B cell (primary cell): Measurements from ENCODE around the gene TSPOAP1. TPM values are rescaled to one million over a fixed set of nuclear protein-coding genes. Genes with fewer than 3 reads are reported as not detected.

Experiments
- ATAC-seq: fragments of 200-7000 bp; cut with Tn5 transposase; one replicate; pipeline ENCODE4 v1.10.0; 2021; ENCODE audit warnings: low read depth, mild to moderate bottlenecking, moderate number of reproducible peaks, moderate library complexity
- CTCF ChIA-PET: fragments of 350-600 bp; sonication (Branson Sonifier 250); formaldehyde crosslinking; loops from one replicate; lab custom pipeline; 2021; ENCODE audit warnings: antibody characterized with exemption, inconsistent platforms; lab: Charles Lee
- POLR2A ChIA-PET: fragments of 350-600 bp; sonication (Branson Sonifier 250); formaldehyde crosslinking; loops from one replicate; lab custom pipeline; 2021; ENCODE audit warnings: antibody characterized with exemption; lab: Charles Lee
- DNase-seq: peaks from one replicate; pipeline ENCODE4 v3.0.0; 2013
- H2AFZ ChIP-seq: 2 replicates; pipeline ENCODE4 v1.6.1; 2012; ENCODE audit warnings: mild to moderate bottlenecking, low read depth, low read length; ENCODE audit not compliant: insufficient read depth, poor library complexity, severe bottlenecking
- H3K27ac ChIP-seq, 2 donors: 1 replicate in 1 of 2; 2 replicates in 1 of 2; pipeline ENCODE4 v1.5.1; 2012 to 2013; ENCODE audit warnings: low read length in 2 of 2, mild to moderate bottlenecking in 2 of 2, moderate library complexity in 1 of 2
- H3K27me3 ChIP-seq, 4 experiments: fragments of 200-600 bp in 1 of 4; sonication (generic) in 1 of 4; replicated peaks in 1 of 4; 1 replicate in 2 of 4; 2 replicates in 2 of 4; pipeline versions ENCODE4 v1.6.1 to v1.7.0; 2013 to 2016; ENCODE audit warnings: low read length in 3 of 4, mild to moderate bottlenecking in 2 of 4, mixed read lengths in 1 of 4, moderate library complexity in 1 of 4; ENCODE audit not compliant: insufficient read depth in 4 of 4, control insufficient read depth in 3 of 4; ENCODE audit errors: control extremely low read depth in 1 of 4
- H3K36me3 ChIP-seq, 2 experiments: replicated peaks in 1 of 2; 1 replicate in 1 of 2; 2 replicates in 1 of 2; pipeline versions ENCODE4 v1.6.1 to v1.7.1; 2013; ENCODE audit warnings: low read length in 1 of 2; ENCODE audit not compliant: insufficient read depth in 2 of 2, control insufficient read depth in 1 of 2; ENCODE audit errors: control extremely low read depth in 1 of 2, extremely low read depth in 1 of 2
- H3K4me1 ChIP-seq, 2 donors: fragments of 200-600 bp in 1 of 2; sonication (generic) in 1 of 2; 1 replicate in 1 of 2; 2 replicates in 1 of 2; pipeline versions ENCODE4 v1.5.1 to v1.6.1; 2013 to 2017; ENCODE audit warnings: low read length in 2 of 2; ENCODE audit not compliant: control insufficient read depth in 2 of 2, insufficient read depth in 2 of 2
- H3K4me2 ChIP-seq: replicated peaks from 2 replicates; pipeline ENCODE3; 2012; ENCODE audit warnings: mild to moderate bottlenecking, low read depth, low read length; ENCODE audit not compliant: poor library complexity, severe bottlenecking
- H3K4me3 ChIP-seq, 5 experiments: fragments of 200-600 bp in 1 of 5; sonication (generic) in 1 of 5; 1 replicate in 3 of 5; 2 replicates in 2 of 5; pipeline versions ENCODE4 v1.5.1 to v1.7.0; 2011 to 2016; ENCODE audit warnings: low read length in 4 of 5, mild to moderate bottlenecking in 4 of 5, low read depth in 2 of 5, control low read depth in 1 of 5, moderate library complexity in 1 of 5; ENCODE audit not compliant: insufficient read depth in 1 of 5; ENCODE audit errors: control extremely low read depth in 1 of 5, extremely low read depth in 1 of 5
- H3K79me2 ChIP-seq: fragments of 200-600 bp; sonication (generic); one replicate; pipeline ENCODE4 v1.6.0; 2016; ENCODE audit warnings: low read length; ENCODE audit not compliant: control insufficient read depth, insufficient read depth
- H3K9ac ChIP-seq: fragments of 200-600 bp; sonication (generic); 2 replicates; pipeline ENCODE4 v1.6.1; 2017; ENCODE audit warnings: mild to moderate bottlenecking, low read length, moderate library complexity
- H3K9me3 ChIP-seq, 3 donors: one replicate each; pipeline versions ENCODE4 v1.6.1 to v1.7.1; 2013; ENCODE audit warnings: low read length in 2 of 3; ENCODE audit not compliant: control insufficient read depth in 2 of 3, insufficient read depth in 1 of 3; ENCODE audit errors: control extremely low read depth in 1 of 3
- H4K20me1 ChIP-seq: 2 replicates; pipeline ENCODE4 v1.6.0; 2012; ENCODE audit warnings: mild to moderate bottlenecking, low read length; ENCODE audit not compliant: insufficient read depth, control insufficient read depth, poor library complexity, severe bottlenecking
- H3K27ac Mint-ChIP-seq: one replicate; pipeline ENCODE4 v1.8.0; 2021; ENCODE audit warnings: mixed read lengths
- H3K27me3 Mint-ChIP-seq: one replicate; pipeline ENCODE4 v1.8.0; 2021; ENCODE audit warnings: mixed read lengths
- H3K4me1 Mint-ChIP-seq: one replicate; pipeline ENCODE4 v1.8.0; 2021; ENCODE audit warnings: mixed read lengths
- H3K4me3 Mint-ChIP-seq: one replicate; pipeline ENCODE4 v1.8.0; 2021; ENCODE audit warnings: mixed read lengths
- H3K9me3 Mint-ChIP-seq: one replicate; pipeline ENCODE4 v1.8.0; 2022; ENCODE audit warnings: mixed read lengths; ENCODE audit not compliant: insufficient read depth
- EZH2 ChIP-seq: IDR thresholded peaks from 2 replicates; pipeline ENCODE4 v1.6.1; 2012; ENCODE audit warnings: borderline replicate concordance, low read depth, mild to moderate bottlenecking, moderate library complexity, low read length; ENCODE audit not compliant: insufficient read depth, poor library complexity, severe bottlenecking
- WGBS: methylation state at CpG from one replicate; pipeline ENCODE4 v1.1.5; 2013; ENCODE audit warnings: missing lambda C conversion rate; ENCODE audit not compliant: insufficient coverage; 5-methylcytosine and 5-hydroxymethylcytosine counted together
- intact Hi-C: fragments of 100-400 bp; cut with micrococcal nuclease; formaldehyde crosslinking; loops from one replicate; pipeline ENCODE4 v1.10.0; 2022
- polyA plus RNA-seq: library from polyadenylated mRNA; depleted of rRNA; stranded (reverse); fragments of >200 nt; gene quantifications from 2 replicates; pipeline ENCODE4 v1.2.3, GENCODE V29; 2012
- total RNA-seq, 2 donors: library from RNA; stranded (reverse); fragments of 120-200 nt in 1 of 2; gene quantifications; 1 replicate in 1 of 2; 2 replicates in 1 of 2; pipeline versions ENCODE4 v1.2.3 to v1.2.4, GENCODE V29; 2013 to 2022
- TF ChIP-seq, protein P1 (sequence below): fragments of 200-600 bp; IDR thresholded peaks from one replicate; pipeline ENCODE4 v1.8.0; 2022; ENCODE audit warnings: antibody characterized with exemption, mild to moderate bottlenecking

TSPOAP1 gene
- total and polyA plus RNA-seq, 2 donors (not counting 1 experiment from before 2014, with no cell fraction given): 10.8 to 30.7 TPM

DNA sequence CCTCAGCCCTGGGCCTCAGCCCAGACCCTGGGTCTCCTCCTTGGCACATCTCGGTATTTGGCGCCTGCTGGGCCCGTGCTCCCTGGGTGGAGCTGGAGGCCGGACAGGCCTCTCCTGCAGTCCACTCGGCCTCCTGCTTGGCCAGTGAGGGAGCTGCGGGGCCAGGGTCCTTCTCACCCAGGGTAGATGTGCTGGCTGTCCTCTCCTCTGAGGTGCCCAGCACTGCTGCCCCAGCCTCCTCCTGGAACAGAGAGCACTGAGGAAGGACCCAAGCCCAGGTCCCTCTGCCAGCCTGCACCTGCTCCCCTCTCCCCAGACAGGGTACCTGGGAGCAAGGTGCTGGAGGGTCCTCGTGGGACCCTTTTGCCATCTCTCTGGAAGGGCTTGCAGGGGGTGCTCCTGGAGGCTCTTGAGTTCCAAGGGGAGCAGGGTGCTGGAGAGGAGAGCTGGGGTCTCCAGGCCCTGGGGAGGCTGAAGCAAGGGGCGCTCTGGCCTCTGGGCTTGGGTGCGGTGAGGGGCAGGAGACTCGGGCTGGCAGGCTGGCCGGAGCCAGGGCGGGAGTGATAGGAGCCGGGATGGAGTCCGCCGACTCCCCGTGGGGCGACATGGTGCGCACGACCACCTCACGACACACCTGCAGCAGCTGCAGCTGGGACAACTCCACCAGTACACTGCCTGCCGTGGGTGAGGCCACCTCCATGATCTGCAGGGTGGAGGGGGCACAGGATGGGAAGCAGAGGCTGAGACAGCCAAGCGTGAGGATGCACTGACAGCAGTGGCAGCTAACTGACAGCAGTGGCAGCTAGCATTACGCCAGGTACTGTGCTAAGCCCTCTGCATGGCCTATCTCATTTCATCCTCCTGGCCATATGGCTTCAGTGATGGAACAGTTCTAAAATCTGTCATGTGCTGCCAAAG lies 17.8 kb downstream of the TSPOAP1 start:
- H3K27me3 ChIP-seq: no peaks in the 10 kb centered on the region
- intact Hi-C loops: no loop called here
- H3K79me2 ChIP-seq: no peaks in the 10 kb centered on the region
- DNase-seq (peak; percentile 6), ATAC-seq (no peak)
- no peaks in the 10 kb centered on the region for H3K9me3 ChIP-seq
- no peaks in the 10 kb centered on the region for H4K20me1 ChIP-seq
- H3K27ac ChIP-seq: no peak overlapping the region
- H3K4me1 ChIP-seq: no peaks in the 10 kb centered on the region
- Mint-ChIP-seq H3K27me3 (no peaks in the 10 kb centered on the region), H3K27ac (no peak overlapping the region), H3K4me1 (no peaks in the 10 kb centered on the region), H3K4me3 (no peak overlapping the region), H3K9me3 (no peaks in the 10 kb centered on the region)
- TF ChIP-seq, protein P1, sequence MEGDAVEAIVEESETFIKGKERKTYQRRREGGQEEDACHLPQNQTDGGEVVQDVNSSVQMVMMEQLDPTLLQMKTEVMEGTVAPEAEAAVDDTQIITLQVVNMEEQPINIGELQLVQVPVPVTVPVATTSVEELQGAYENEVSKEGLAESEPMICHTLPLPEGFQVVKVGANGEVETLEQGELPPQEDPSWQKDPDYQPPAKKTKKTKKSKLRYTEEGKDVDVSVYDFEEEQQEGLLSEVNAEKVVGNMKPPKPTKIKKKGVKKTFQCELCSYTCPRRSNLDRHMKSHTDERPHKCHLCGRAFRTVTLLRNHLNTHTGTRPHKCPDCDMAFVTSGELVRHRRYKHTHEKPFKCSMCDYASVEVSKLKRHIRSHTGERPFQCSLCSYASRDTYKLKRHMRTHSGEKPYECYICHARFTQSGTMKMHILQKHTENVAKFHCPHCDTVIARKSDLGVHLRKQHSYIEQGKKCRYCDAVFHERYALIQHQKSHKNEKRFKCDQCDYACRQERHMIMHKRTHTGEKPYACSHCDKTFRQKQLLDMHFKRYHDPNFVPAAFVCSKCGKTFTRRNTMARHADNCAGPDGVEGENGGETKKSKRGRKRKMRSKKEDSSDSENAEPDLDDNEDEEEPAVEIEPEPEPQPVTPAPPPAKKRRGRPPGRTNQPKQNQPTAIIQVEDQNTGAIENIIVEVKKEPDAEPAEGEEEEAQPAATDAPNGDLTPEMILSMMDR: no peak
- TF ChIP-seq EZH2: no peak
- H3K9ac ChIP-seq: no peak overlapping the region
- no peak overlapping the region for H3K4me2 ChIP-seq
- no peak overlapping the region for H2AFZ ChIP-seq
- no peak overlapping the region for H3K4me3 ChIP-seq
- ChIA-PET CTCF (interaction anchor here (0.9 kb wide), 1 partner anchor 115 kb away, joined by 4 read pairs; no protein-coding TSS in a partner anchor), POLR2A (no interaction called here)
- WGBS: 98% methylated on average over 23 of the region's 23 CpGs
- no peaks in the 10 kb centered on the region for H3K36me3 ChIP-seq

DNA sequence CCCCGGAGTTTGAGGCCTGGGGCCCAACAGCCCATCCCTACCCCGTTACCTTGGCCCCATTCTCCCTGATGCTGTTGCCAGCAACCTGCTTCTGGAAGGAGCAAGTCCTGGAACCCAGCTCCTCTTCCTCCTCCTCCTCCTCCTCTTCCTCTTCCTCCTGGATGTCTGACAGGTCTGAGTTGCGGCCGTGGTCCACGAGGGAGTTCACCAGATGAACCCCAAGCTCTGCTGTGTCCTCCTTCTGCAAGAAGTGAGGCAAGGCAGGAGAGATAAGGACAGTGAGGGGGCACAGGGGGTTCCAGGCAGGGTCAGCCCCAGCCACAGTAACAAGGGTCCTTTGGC lies 18.7 kb downstream of the TSPOAP1 start:
- Histone ChIP-seq H3K36me3 (no peaks in the 10 kb centered on the region), H4K20me1 (no peaks in the 10 kb centered on the region), H3K79me2 (no peaks in the 10 kb centered on the region), H2AFZ (no peak overlapping the region), H3K4me3 (no peak overlapping the region), H3K4me1 (no peaks in the 10 kb centered on the region), H3K27ac (no peak overlapping the region), H3K9me3 (no peaks in the 10 kb centered on the region), H3K9ac (no peak overlapping the region), H3K27me3 (no peaks in the 10 kb centered on the region), H3K4me2 (no peak overlapping the region)
- DNase-seq: no peak
- TF ChIP-seq EZH2: no peak
- TF ChIP-seq, protein P1: no peak
- 84% methylated on average over 2 of the region's 5 CpGs for WGBS
- ChIA-PET CTCF (interaction anchor here (0.9 to 1.9 kb wide), 2 partner anchors 35 to 116 kb away, joined by 4 to 5 read pairs; no protein-coding TSS in a partner anchor), POLR2A (no interaction called here)
- no peaks in the 10 kb centered on the region for H3K4me1 Mint-ChIP-seq
- no peak for ATAC-seq
- intact Hi-C loops: no loop called here
- no peak overlapping the region for H3K27ac Mint-ChIP-seq
- H3K9me3 Mint-ChIP-seq: no peaks in the 10 kb centered on the region
- H3K4me3 Mint-ChIP-seq: no peak overlapping the region
- no peaks in the 10 kb centered on the region for H3K27me3 Mint-ChIP-seq
